ENCODE data around the gene CCDC97. TPM values are rescaled to one million over a fixed set of nuclear protein-coding genes. Genes with fewer than 3 reads are reported as not detected.

Gene CCDC97
- total RNA-seq, 6 donors from 2014 or later, result 22.0 to 36.7 (median 27.0) TPM

GRCh38 chr19:41311072-41311471 lies 1.1 kb downstream of the CCDC97 start:
- H3K27me3 ChIP-seq, result no peaks in the 10 kb centered on the region
- TF ChIP-seq POLR2A (IDR thresholded peaks at IDR 0.05), result no peak
- TF ChIP-seq POLR2AphosphoS5 (IDR thresholded peaks at IDR 0.05), result no peak
- TF ChIP-seq CTCF (IDR thresholded peaks at IDR 0.05), result no peak
- TF ChIP-seq EP300 (IDR thresholded peaks at IDR 0.05), result no peak
- DNase-seq (no peak), ATAC-seq (ENCODE audit: low FRiP score in 2 of 2) (no peak)
- 47 to 54% methylated on average over 5 of the region's 5 CpGs for WGBS, 2 donors
- peaks cover 0 to 4% (median 0%) of the 10 kb centered on the region in 4 donors for H3K9me3 ChIP-seq
- peak overlapping the region; percentile 93 to 98 (median 97) for H3K27ac ChIP-seq
- peaks cover 41 to 58% (median 46%) of the 10 kb centered on the region in 4 donors for H3K4me1 ChIP-seq
- H3K36me3 ChIP-seq, result peaks cover 7 to 57% (median 29%) of the 10 kb centered on the region in 4 donors
- peak overlapping the region; percentile 68 to 86 (median 70) for H3K4me3 ChIP-seq

GRCh38 chr19:41311613-41312012 lies 1.6 kb downstream of the CCDC97 start:
- peaks cover 5 to 57% (median 29%) of the 10 kb centered on the region in 4 donors for H3K36me3 ChIP-seq
- DNase-seq, result no peak
- no peaks in the 10 kb centered on the region for H3K27me3 ChIP-seq
- 80 to 87% methylated on average over 8 of the region's 8 CpGs for WGBS, 2 donors
- no peak overlapping the region for H3K4me3 ChIP-seq
- no peak for ATAC-seq (ENCODE audit: low FRiP score in 2 of 2)
- peak overlapping the region in 1 of 4 donors; percentile 98 for H3K27ac ChIP-seq
- peaks cover 0 to 4% (median 0%) of the 10 kb centered on the region in 4 donors for H3K9me3 ChIP-seq
- H3K4me1 ChIP-seq, result peaks cover 41 to 56% (median 46%) of the 10 kb centered on the region in 4 donors
- TF ChIP-seq CTCF (IDR thresholded peaks at IDR 0.05) (no peak), POLR2AphosphoS5 (IDR thresholded peaks at IDR 0.05) (no peak), POLR2A (IDR thresholded peaks at IDR 0.05) (no peak), EP300 (IDR thresholded peaks at IDR 0.05) (no peak)

GRCh38 chr19:41316306-41316920 lies 6.4 kb downstream of the CCDC97 start:
- TF ChIP-seq CTCF (IDR thresholded peaks at IDR 0.05) (no peak), POLR2A (IDR thresholded peaks at IDR 0.05) (no peak), POLR2AphosphoS5 (IDR thresholded peaks at IDR 0.05) (no peak), EP300 (IDR thresholded peaks at IDR 0.05) (no peak)
- ATAC-seq (ENCODE audit: low FRiP score in 2 of 2), result no peak
- peaks cover 13 to 89% (median 70%) of the 10 kb centered on the region in 4 donors for H3K36me3 ChIP-seq
- peaks cover 9 to 17% (median 11%) of the 10 kb centered on the region in 4 donors for H3K4me1 ChIP-seq
- no peak overlapping the region for H3K4me3 ChIP-seq
- peak in 1 of 2 donors; percentile 78 for DNase-seq
- H3K27me3 ChIP-seq, result no peaks in the 10 kb centered on the region
- WGBS, 2 donors, result 96 to 100% methylated on average over 10 to 24 of the region's 24 CpGs
- H3K9me3 ChIP-seq, result no peaks in the 10 kb centered on the region
- no peak overlapping the region for H3K27ac ChIP-seq

GRCh38 chr19:41318696-41319499 lies 8.9 kb downstream of the CCDC97 start:
- ATAC-seq (ENCODE audit: low FRiP score in 2 of 2) (no peak), DNase-seq (no peak)
- Histone ChIP-seq H3K9me3 (no peaks in the 10 kb centered on the region), H3K27me3 (no peaks in the 10 kb centered on the region), H3K4me1 (peaks cover 18 to 27% (median 25%) of the 10 kb centered on the region in 4 donors), H3K27ac (no peak overlapping the region), H3K36me3 (peaks cover 13 to 79% (median 66%) of the 10 kb centered on the region in 4 donors), H3K4me3 (no peak overlapping the region)
- no peak for TF ChIP-seq CTCF (IDR thresholded peaks at IDR 0.05)
- TF ChIP-seq EP300 (IDR thresholded peaks at IDR 0.05), result no peak
- no peak for TF ChIP-seq POLR2A (IDR thresholded peaks at IDR 0.05)
- no peak for TF ChIP-seq POLR2AphosphoS5 (IDR thresholded peaks at IDR 0.05)
- 81 to 85% methylated on average over 15 to 19 of the region's 19 CpGs for WGBS, 2 donors

Data from upper lobe of left lung (tissue), 6 donors.